ENCODE results near the gene RAB7A.
"Not testable (repeated sequence)": the region's sequence is repeated elsewhere in the genome, so short reads cannot be mapped to it uniquely, and the experiment has no call there.

The RAB7A gene

GRCh38 chr3:128823631-128824030 is 97.6 kb downstream of the RAB7A start:
- no peak for DNase-seq

- DNase-seq = no peak
These were observed 98.3 kb downstream of the RAB7A start for GRCh38 chr3:128824132-128824850.

GRCh38 chr3:128825117-128825725 is 99.2 kb downstream of the RAB7A start:
- DNase-seq = no peak

- not testable (repeated sequence) for DNase-seq
These were observed 103.1 kb downstream of the RAB7A start for GRCh38 chr3:128829087-128829486.

GRCh38 chr3:128829925-128830625 is 104.1 kb downstream of the RAB7A start:
- DNase-seq = not testable (repeated sequence)

GRCh38 chr3:128830762-128831161 is 104.8 kb downstream of the RAB7A start:
- DNase-seq = not testable (repeated sequence)

GRCh38 chr3:128832979-128833378 is 107.0 kb downstream of the RAB7A start:
- not testable (repeated sequence) for DNase-seq

DNA sequence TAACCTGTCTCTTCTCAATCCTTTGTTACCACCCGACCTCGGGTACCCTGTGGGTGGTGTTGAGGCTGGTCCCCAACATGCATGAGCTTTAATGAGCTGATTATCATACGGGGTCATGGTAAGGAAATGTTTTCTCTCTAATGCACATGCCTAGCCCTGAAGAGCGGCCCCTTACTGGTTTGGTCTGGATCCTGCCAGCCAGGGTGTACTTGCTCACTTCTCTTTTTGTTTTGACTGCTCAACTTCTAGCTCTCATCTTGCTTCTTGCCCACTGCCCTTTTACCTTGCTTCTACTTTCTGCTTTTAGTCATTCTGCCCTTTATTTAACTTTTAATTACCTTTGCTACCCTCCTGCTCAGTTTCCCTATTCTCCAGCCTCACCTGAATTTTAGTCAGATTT is 109.1 kb downstream of the RAB7A start:
- no peak for DNase-seq

- DNase-seq = no peak
These were observed 116.2 kb downstream of the RAB7A start for GRCh38 chr3:128841926-128842920.

GRCh38 chr3:128844502-128844901 is 118.5 kb downstream of the RAB7A start:
- no peak for DNase-seq

DNA sequence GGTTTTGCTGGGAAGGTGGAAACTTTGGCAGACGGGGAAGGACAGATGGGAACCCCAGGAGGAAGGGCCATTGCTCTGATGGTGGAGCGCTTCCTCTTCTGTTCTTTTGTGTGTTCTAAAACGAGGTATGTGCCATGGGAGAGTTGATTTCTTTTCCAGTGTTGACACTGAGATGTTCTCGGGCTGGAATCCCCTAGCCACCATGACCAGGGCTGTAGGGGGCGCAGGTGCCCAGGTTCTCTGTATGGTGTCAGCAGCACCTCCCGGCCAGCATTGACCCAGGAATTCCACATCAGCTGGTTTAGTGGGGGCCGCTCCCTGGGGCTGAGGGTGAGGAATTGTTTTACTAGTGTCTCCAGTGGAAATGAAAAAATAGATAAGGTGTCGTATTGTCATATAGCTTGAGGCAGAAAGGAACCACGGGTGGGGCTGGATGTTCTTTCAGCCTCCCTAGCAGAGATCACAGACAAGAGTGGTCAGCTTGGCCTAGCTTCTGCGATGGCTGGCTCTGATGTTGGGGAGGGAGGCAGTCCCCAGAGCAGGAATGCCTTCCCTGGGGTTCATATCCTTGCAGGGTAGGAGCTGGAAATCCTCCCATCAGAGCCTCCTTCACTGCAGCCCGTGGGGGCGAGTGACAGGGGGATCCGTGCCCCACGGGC is 119.3 kb downstream of the RAB7A start:
- no peak for DNase-seq

DNA sequence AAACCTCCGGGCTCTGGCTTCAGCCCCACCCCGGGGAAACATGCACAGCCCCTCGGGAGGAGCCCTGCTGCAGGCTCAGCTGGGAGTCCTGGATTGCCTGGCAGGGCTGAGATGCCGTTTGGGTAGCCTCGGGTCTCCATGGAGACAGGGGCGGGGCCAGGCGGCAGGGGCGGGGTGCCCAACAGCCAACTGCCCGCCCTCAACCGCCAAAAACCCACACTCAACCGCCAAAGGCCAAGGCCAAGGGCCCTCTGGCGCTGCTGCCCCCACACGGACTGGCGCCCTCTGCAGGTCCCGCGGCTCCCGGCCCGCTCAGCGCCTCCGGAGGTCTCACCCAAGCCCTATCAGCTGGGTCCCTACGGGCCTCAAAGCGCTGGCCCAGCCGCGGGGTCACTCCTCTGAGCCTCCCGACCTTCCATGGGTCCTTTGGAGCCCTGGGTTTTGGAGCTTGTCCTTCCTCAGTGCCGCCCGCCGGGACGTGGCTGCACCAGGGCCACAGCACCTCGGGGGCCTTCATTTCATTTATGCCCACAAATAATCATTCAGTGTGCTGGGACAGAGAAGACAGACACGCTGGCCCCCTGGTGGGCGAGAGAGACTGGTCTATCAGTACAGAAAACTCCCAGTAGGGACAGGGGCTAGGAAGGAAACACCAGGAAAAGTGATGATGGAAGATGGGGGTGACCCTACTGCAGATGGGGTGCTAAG is 119.9 kb downstream of the RAB7A start:
- DNase-seq = peak; percentile 1

GRCh38 chr3:128846486-128846891 is 120.5 kb downstream of the RAB7A start:
- no peak for DNase-seq

DNA sequence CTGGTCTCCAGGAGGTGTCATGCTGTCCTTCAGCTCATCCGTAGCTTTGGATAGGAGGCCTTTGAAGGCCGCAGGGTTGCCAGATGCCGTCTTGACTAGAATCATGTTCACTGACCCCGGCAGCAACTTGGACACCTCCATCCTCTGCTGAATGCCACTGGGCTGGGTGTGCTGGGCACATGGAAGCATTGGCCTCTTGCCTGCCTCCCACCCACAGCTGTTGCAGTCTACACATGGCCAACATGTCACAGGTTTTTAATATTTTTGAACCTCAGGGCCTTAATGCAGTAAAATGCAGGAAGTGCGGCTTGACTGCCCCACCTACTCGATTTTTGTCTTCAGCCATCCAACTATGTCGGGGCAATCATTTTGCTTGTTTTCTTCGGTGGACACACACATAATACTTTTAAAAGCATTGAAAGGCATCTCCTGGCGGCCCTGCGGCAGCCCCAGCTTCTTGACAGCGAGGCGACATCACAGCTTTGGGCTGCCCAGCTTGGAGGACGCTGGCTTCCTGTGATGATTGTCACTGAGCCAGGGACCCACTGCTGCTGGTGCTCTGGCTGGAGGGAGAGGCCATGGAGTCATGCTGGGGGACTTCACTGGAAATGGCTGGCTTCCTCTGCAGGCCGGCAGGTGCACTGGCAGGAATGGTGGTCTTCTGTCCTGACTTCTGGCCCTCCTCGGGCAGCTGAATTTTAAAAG is 121.8 kb downstream of the RAB7A start:
- DNase-seq = no peak

GRCh38 chr3:128848936-128849335 is 123.0 kb downstream of the RAB7A start:
- DNase-seq = no peak

DNA sequence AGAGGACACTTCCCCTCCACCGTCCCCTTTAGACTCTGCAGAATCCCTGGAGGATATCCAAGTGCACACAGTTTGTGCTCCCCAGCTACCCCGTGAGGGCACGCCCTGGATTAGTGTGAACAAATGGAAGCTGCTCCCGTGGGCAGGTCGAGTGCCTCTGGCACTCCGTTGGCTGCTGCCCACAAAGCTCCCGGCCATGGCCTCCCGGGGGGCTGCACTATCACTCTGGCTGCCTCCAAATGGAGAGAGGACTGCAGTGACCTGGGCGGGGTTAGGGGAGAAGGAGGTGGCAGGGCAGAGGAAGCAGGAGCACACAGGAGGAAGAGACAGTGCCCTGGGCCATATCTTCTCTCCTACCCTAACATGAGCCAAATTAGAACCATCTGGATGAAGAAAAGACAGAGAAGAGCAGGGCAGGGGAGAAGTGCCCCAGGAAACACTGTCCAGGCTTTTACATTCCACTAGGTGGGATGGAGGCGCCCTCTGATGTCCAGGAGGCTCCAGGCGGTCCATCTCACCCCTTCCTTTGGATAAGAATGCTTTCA is 124.0 kb downstream of the RAB7A start:
- no peak for DNase-seq

- no peak for DNase-seq
These were observed 124.6 kb downstream of the RAB7A start for GRCh38 chr3:128850544-128850943.

GRCh38 chr3:128851601-128852000 is 125.6 kb downstream of the RAB7A start:
- DNase-seq = no peak

DNA sequence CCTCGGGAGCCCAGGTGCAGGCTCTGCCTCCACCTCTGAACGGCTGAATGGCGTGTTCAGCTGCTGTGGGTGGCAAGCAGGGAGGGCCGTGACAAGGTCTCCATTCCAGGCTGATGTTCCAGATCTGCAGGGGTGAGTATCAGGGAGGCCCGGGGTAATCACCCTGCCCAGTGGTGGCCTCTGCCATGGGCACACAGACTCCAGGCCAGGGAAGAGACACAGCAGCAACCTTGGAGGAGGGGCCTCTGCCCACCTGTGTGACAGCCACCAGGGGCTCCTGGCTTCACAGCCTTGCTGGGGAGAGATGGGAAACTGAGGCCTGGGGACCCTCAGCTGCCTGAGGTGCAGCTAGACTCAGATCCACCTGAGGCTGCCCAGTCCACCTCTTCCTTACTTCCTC is 127.8 kb downstream of the RAB7A start:
- no peak for DNase-seq

GRCh38 chr3:128854475-128854874 is 128.5 kb downstream of the RAB7A start:
- DNase-seq = no peak

- no peak for DNase-seq
These were observed 129.6 kb downstream of the RAB7A start for GRCh38 chr3:128855569-128855968.
